Measurements from ENCODE around the gene LRP6.
"Not testable (repeated sequence)": the region's sequence is repeated elsewhere in the genome, so short reads cannot be mapped to it uniquely, and the experiment has no call there.

DNA sequence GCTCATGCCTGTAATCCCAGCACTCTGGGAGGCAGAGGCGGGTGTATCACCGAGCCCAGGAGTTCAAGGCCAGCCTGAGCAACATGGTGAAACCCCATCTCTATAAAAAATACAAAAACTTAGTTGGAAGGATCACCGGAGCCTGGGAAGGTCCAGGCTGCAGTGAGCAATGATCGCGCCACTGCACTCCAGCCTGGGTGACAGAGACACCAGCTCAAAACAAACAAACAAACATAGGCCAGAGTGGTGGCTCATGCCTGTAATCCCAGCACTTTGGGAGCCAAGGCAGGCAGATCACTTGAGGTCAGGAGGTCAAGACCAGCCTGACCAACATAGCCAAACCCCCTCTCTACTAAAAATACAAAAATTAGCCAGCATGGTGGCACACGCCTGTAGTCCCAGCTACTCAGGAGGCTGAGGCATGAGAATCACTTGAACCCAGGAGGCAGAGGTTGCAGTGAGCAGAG is 10.5 kb downstream of the LRP6 start:
- TF ChIP-seq, protein P1, sequence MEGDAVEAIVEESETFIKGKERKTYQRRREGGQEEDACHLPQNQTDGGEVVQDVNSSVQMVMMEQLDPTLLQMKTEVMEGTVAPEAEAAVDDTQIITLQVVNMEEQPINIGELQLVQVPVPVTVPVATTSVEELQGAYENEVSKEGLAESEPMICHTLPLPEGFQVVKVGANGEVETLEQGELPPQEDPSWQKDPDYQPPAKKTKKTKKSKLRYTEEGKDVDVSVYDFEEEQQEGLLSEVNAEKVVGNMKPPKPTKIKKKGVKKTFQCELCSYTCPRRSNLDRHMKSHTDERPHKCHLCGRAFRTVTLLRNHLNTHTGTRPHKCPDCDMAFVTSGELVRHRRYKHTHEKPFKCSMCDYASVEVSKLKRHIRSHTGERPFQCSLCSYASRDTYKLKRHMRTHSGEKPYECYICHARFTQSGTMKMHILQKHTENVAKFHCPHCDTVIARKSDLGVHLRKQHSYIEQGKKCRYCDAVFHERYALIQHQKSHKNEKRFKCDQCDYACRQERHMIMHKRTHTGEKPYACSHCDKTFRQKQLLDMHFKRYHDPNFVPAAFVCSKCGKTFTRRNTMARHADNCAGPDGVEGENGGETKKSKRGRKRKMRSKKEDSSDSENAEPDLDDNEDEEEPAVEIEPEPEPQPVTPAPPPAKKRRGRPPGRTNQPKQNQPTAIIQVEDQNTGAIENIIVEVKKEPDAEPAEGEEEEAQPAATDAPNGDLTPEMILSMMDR (IDR thresholded peaks at IDR 0.05) = not testable (repeated sequence)
- TF ChIP-seq POLR2AphosphoS5 (IDR thresholded peaks at IDR 0.05; ENCODE audit: insufficient read depth in 1 of 2, low read depth in 1 of 2); POLR2A (IDR thresholded peaks at IDR 0.05): not testable (repeated sequence)
